Measurements from ENCODE around the gene KIFAP3. TPM values are rescaled to one million over a fixed set of nuclear protein-coding genes. Genes with fewer than 3 reads are reported as not detected.

The KIFAP3 gene
- total and polyA plus RNA-seq, 2 of the 8 experiments (the other 6 are each of a cell fraction or from before 2014, with no cell fraction given) = 1.3 to 3.2 TPM

DNA sequence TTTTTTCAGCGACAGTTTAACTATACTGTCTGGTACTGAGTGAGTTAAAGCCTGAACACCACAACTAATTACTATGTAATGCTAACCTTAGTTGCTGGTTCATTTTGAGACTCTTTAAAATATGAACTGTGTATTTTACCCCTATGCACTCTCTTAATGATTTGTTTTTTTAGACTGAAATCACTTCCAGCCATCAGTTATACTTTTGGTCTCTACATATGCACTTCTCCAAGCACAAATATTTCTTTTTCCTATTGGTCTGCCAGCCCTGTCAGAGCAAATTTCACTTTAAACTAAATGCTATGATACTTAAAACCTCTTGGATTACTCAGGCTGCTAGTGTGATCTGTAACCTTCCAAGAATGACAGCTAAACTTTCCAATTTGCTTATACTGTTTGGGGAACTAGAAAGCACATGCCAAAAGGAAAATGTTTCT, 142.7 kb downstream of the KIFAP3 start:
- Histone ChIP-seq H3K56ac (replicated peaks; ENCODE audit: insufficient read length, low read depth, low read length) (no peak overlapping the region), H3K18ac (ENCODE audit: extremely low read depth, low read length) (no peak overlapping the region), H3K4me1 (replicated peaks in 1 of 4; ENCODE audit: control insufficient read depth in 3 of 4, insufficient read depth in 4 of 4, low read length in 3 of 4) (no peaks in the 10 kb centered on the region), H3K4me3 (ENCODE audit: extremely low read depth in 1 of 4, insufficient read depth in 2 of 4, low read depth in 3 of 4, low read length in 4 of 4) (no peak overlapping the region), H2BK12ac (ENCODE audit: low read depth, low read length) (no peak overlapping the region), H2AFZ (ENCODE audit: low read length) (no peak overlapping the region), H4K91ac (replicated peaks; ENCODE audit: insufficient read length, low read length) (no peak overlapping the region), H3K79me1 (ENCODE audit: low read depth, low read length) (no peaks in the 10 kb centered on the region), H3K23ac (ENCODE audit: insufficient read length) (no peak overlapping the region), H2BK5ac (ENCODE audit: low read depth, low read length) (no peak overlapping the region), H4K8ac (ENCODE audit: extremely low read depth, insufficient read depth, low read length) (no peak overlapping the region), H3K14ac (ENCODE audit: insufficient read length) (no peak overlapping the region), H2AK5ac (ENCODE audit: low read depth, low read length) (no peak overlapping the region), H3K23me2 (ENCODE audit: low read depth, low read length) (no peaks in the 10 kb centered on the region), H3K27ac (ENCODE audit: low read depth, low read length) (no peak overlapping the region), H2BK20ac (ENCODE audit: low read length) (no peak overlapping the region), H3K4me2 (ENCODE audit: insufficient read depth in 1 of 2, low read depth in 2 of 2, low read length in 2 of 2) (no peak overlapping the region), H4K5ac (ENCODE audit: insufficient read length, low read depth, low read length) (no peak overlapping the region), H3K79me2 (ENCODE audit: control insufficient read depth in 1 of 2, insufficient read depth in 2 of 2, low read length in 2 of 2) (no peaks in the 10 kb centered on the region), H3K9ac (replicated peaks in 1 of 4; ENCODE audit: extremely low read depth in 1 of 4, low read depth in 3 of 4, low read length in 3 of 4) (no peak overlapping the region), H3K9me3 (ENCODE audit: insufficient read depth in 2 of 2, low read depth in 1 of 2, low read length in 1 of 2) (no peaks in the 10 kb centered on the region), H2BK120ac (replicated peaks; ENCODE audit: low read depth, low read length) (no peak overlapping the region), H2BK15ac (ENCODE audit: low read length) (no peak overlapping the region), H4K20me1 (replicated peaks in 1 of 2; ENCODE audit: control insufficient read depth in 1 of 2, insufficient read depth in 2 of 2, low read length in 2 of 2) (no peaks in the 10 kb centered on the region), H3K4ac (replicated peaks; ENCODE audit: insufficient read length, low read depth, low read length) (no peak overlapping the region), H3K27me3 (replicated peaks in 1 of 4; ENCODE audit: control insufficient read depth in 3 of 4, extremely low read depth in 1 of 4, insufficient read depth in 3 of 4, low read length in 3 of 4) (no peaks in the 10 kb centered on the region), H3K36me3 (ENCODE audit: control insufficient read depth in 2 of 4, insufficient read depth in 4 of 4, low read length in 3 of 4) (no peaks in the 10 kb centered on the region)
- ChIA-PET CTCF (ENCODE audit: partially characterized antibody) (no interaction called here), POLR2A (ENCODE audit: partially characterized antibody) (no interaction called here)
- FAIRE-seq (no peak), DNase-seq (ENCODE audit: low read depth in 1 of 2, low spot score in 2 of 2) (no peak)
- WGBS, 2 experiments (ENCODE audit: extremely low coverage in 1 of 2, insufficient coverage in 1 of 2, insufficient read length in 1 of 2, insufficient replicate concordance in 2 of 2, low coverage in 1 of 2, low lambda C conversion rate in 2 of 2, missing lambda C conversion rate in 1 of 2) = 87% methylated on average over 1 of the region's 1 CpG; no CpG with 5 or more reads in 1 of the 2 experiments
- TF ChIP-seq SIN3A (conservative IDR thresholded peaks at IDR 0.05 in 1 of 2, IDR thresholded peaks at IDR 0.05 in 1 of 2; ENCODE audit: low read depth in 1 of 2, low read length in 2 of 2) = no peak
- TF ChIP-seq CHD1 (IDR thresholded peaks at IDR 0.05; ENCODE audit: low read depth, low read length) = no peak
- TF ChIP-seq TEAD4 (IDR thresholded peaks at IDR 0.05; ENCODE audit: low read depth, low read length) = no peak
- no peak for TF ChIP-seq HDAC2 (IDR thresholded peaks at IDR 0.05; ENCODE audit: borderline replicate concordance in 1 of 2, low read depth in 2 of 2, low read length in 2 of 2)
- TF ChIP-seq NANOG (IDR thresholded peaks at IDR 0.05; ENCODE audit: insufficient read depth, low read depth, low read length, poor library complexity, severe bottlenecking) = no peak
- no peak for TF ChIP-seq EP300 (IDR thresholded peaks at IDR 0.05; ENCODE audit: borderline replicate concordance in 1 of 2, low read depth in 2 of 2, low read length in 2 of 2)
- TF ChIP-seq POLR2A (IDR thresholded peaks at IDR 0.05; ENCODE audit: control extremely low read depth in 1 of 2, low read depth in 2 of 2, low read length in 2 of 2) = no peak
- TF ChIP-seq JUND (IDR thresholded peaks at IDR 0.05; ENCODE audit: low read length) = no peak
- TF ChIP-seq CBX5 (IDR thresholded peaks at IDR 0.05; ENCODE audit: low read depth, low read length) = no peak
- no peak for TF ChIP-seq SP1 (IDR thresholded peaks at IDR 0.05; ENCODE audit: low read depth, low read length)
- no peak for TF ChIP-seq TAF7 (optimal IDR thresholded peaks at IDR 0.05; ENCODE audit: borderline replicate concordance, low read depth, low read length)
- TF ChIP-seq RFX5 (IDR thresholded peaks at IDR 0.05; ENCODE audit: borderline replicate concordance, low read depth, low read length) = no peak
- TF ChIP-seq SIX5 (IDR thresholded peaks at IDR 0.05; ENCODE audit: low read depth, low read length) = no peak
- TF ChIP-seq ATF3 (IDR thresholded peaks at IDR 0.05; ENCODE audit: insufficient read depth, low read depth, low read length) = no peak

Measured in H1 (cell line).